ENCODE results near the gene GRIA1.

DNA sequence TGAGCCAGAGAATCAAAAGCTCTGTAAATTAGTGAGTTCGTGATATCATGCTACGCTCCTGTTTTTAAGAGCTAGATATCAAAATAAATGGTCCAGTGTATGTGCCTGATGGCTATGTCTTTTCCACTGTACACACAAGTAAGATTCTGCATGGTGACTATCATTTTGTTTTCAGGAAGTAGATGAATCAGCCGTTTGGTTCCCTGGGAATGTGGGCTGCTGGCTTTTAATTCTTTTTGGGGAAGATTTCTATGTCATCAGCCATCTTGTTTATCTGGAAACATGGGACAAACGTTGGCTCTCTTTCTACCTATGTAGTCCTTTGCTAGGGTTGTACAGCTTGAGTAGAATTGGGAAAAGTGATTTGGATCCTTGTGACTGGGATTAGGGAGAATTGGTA is 126.7 kb downstream of the GRIA1 start:
- no peak for TF ChIP-seq POLR2AphosphoS5 (IDR thresholded peaks at IDR 0.05; ENCODE audit: low read depth, low read length)
- no peak for TF ChIP-seq CTCF (IDR thresholded peaks at IDR 0.05)
- no peak for TF ChIP-seq REST (IDR thresholded peaks at IDR 0.05; ENCODE audit: insufficient read depth in 1 of 2, low read depth in 2 of 2, low read length in 1 of 2)
- no peak for TF ChIP-seq TCF7L2 (IDR thresholded peaks at IDR 0.05; ENCODE audit: low read depth, low read length)
- TF ChIP-seq SIN3A (IDR thresholded peaks at IDR 0.05; ENCODE audit: borderline replicate concordance, insufficient read depth, low read depth, low read length), result no peak
